Measurements from ENCODE around the gene ADD1. TPM values are rescaled to one million over a fixed set of nuclear protein-coding genes. Genes with fewer than 3 reads are reported as not detected.

Gene ADD1
- total RNA-seq, 1 donor from 2014 or later, result 240 TPM

- H3K27me3 Mint-ChIP-seq (ENCODE audit: low read depth), result no peaks in the 10 kb centered on the region
- peaks cover 46% of the 10 kb centered on the region for H3K36me3 Mint-ChIP-seq (ENCODE audit: low read depth)
These were observed 80.6 kb downstream of the ADD1 start for GRCh38 chr4:2924286-2924685.

GRCh38 chr4:2924765-2925301 lies 81.2 kb downstream of the ADD1 start:
- DNase-seq (ENCODE audit: low spot score), result peak; percentile 26
- TF ChIP-seq CTCF (IDR thresholded peaks at IDR 0.05), result no peak
- Mint-ChIP-seq H3K4me1 (ENCODE audit: low read depth) (peaks cover 33% of the 10 kb centered on the region), H3K4me3 (ENCODE audit: unreplicated experiment) (no peak overlapping the region), H3K27ac (ENCODE audit: unreplicated experiment) (peak overlapping the region; percentile 93), H3K27me3 (ENCODE audit: low read depth) (no peaks in the 10 kb centered on the region), H3K9me3 (ENCODE audit: low read depth) (peaks cover 4% of the 10 kb centered on the region), H3K36me3 (ENCODE audit: low read depth) (peaks cover 41% of the 10 kb centered on the region)

More at GRCh38 chr4:2924286-2924685, 80.6 kb downstream of the ADD1 start:
- H3K9me3 Mint-ChIP-seq (ENCODE audit: low read depth), result peaks cover 9% of the 10 kb centered on the region
- peak overlapping the region; percentile 93 for H3K27ac Mint-ChIP-seq (ENCODE audit: unreplicated experiment)
- H3K4me1 Mint-ChIP-seq (ENCODE audit: low read depth), result peaks cover 33% of the 10 kb centered on the region
- no peak overlapping the region for H3K4me3 Mint-ChIP-seq (ENCODE audit: unreplicated experiment)
- DNase-seq (ENCODE audit: low spot score), result peak; percentile 50
- no peak for TF ChIP-seq CTCF (IDR thresholded peaks at IDR 0.05)

- peaks cover 33% of the 10 kb centered on the region for H3K4me1 Mint-ChIP-seq (ENCODE audit: low read depth)
- no peak for TF ChIP-seq CTCF (IDR thresholded peaks at IDR 0.05)
- no peaks in the 10 kb centered on the region for H3K9me3 Mint-ChIP-seq (ENCODE audit: low read depth)
- DNase-seq (ENCODE audit: low spot score), result peak; percentile 24
- H3K4me3 Mint-ChIP-seq (ENCODE audit: unreplicated experiment), result no peak overlapping the region
- no peaks in the 10 kb centered on the region for H3K27me3 Mint-ChIP-seq (ENCODE audit: low read depth)
- H3K27ac Mint-ChIP-seq (ENCODE audit: unreplicated experiment), result peak overlapping the region; percentile 2
- H3K36me3 Mint-ChIP-seq (ENCODE audit: low read depth), result peaks cover 36% of the 10 kb centered on the region
These were observed 81.9 kb downstream of the ADD1 start for GRCh38 chr4:2925496-2925895.

- peak; percentile 72 for DNase-seq (ENCODE audit: low spot score)
- Mint-ChIP-seq H3K9me3 (ENCODE audit: low read depth) (no peaks in the 10 kb centered on the region), H3K27me3 (ENCODE audit: low read depth) (no peaks in the 10 kb centered on the region), H3K4me1 (ENCODE audit: low read depth) (peaks cover 33% of the 10 kb centered on the region), H3K27ac (ENCODE audit: unreplicated experiment) (no peak overlapping the region), H3K4me3 (ENCODE audit: unreplicated experiment) (no peak overlapping the region), H3K36me3 (ENCODE audit: low read depth) (peaks cover 34% of the 10 kb centered on the region)
- TF ChIP-seq CTCF (IDR thresholded peaks at IDR 0.05), result no peak
These were observed 82.6 kb downstream of the ADD1 start for GRCh38 chr4:2925931-2926860.

GRCh38 chr4:2927016-2927695 lies 83.5 kb downstream of the ADD1 start:
- H3K27ac Mint-ChIP-seq (ENCODE audit: unreplicated experiment), result no peak overlapping the region
- H3K27me3 Mint-ChIP-seq (ENCODE audit: low read depth), result no peaks in the 10 kb centered on the region
- H3K4me1 Mint-ChIP-seq (ENCODE audit: low read depth), result peaks cover 26% of the 10 kb centered on the region
- no peaks in the 10 kb centered on the region for H3K9me3 Mint-ChIP-seq (ENCODE audit: low read depth)
- no peak for TF ChIP-seq CTCF (IDR thresholded peaks at IDR 0.05)
- H3K4me3 Mint-ChIP-seq (ENCODE audit: unreplicated experiment), result no peak overlapping the region
- DNase-seq (ENCODE audit: low spot score), result peak; percentile 73
- peaks cover 28% of the 10 kb centered on the region for H3K36me3 Mint-ChIP-seq (ENCODE audit: low read depth)
